Breast epithelium (tissue), 4 donors: ENCODE data around the gene C4orf36. TPM values are rescaled to one million over a fixed set of nuclear protein-coding genes. Genes with fewer than 3 reads are reported as not detected.

Experiments
- DNase-seq, 2 donors: peaks; one replicate each; pipeline ENCODE4 v3.0.0-alpha.2; 2019; ENCODE audit warnings: low spot score in 2 of 2
- H3K27ac ChIP-seq, 2 donors: fragments of 200-600 bp; sonication (generic) in 1 of 2; one replicate each; pipeline ENCODE4 v1.5.1; 2016 to 2019; ENCODE audit warnings: mild to moderate bottlenecking in 1 of 2
- H3K27me3 ChIP-seq, 2 donors: fragments of 200-600 bp; sonication (generic) in 1 of 2; one replicate each; pipeline versions ENCODE4 v1.5.1 to v1.6.0; 2017 to 2019; ENCODE audit warnings: control low read depth in 1 of 2, mild to moderate bottlenecking in 1 of 2
- H3K36me3 ChIP-seq: fragments of 200-600 bp; one replicate; pipeline ENCODE4 v1.5.1; 2019
- H3K4me1 ChIP-seq, 2 donors: fragments of 200-600 bp; sonication (generic); one replicate each; pipeline ENCODE4 v1.5.1; 2016 to 2019; ENCODE audit warnings: control low read depth in 1 of 2
- H3K4me3 ChIP-seq, 3 donors: fragments of 200-600 bp; sonication (generic); 1 replicate in 2 of 3; 2 replicates in 1 of 3; pipeline ENCODE4 v1.5.1; 2016 to 2019; ENCODE audit warnings: mild to moderate bottlenecking in 3 of 3, moderate library complexity in 2 of 3
- H3K9me3 ChIP-seq, 2 donors: fragments of 200-600 bp; sonication (generic) in 1 of 2; one replicate each; pipeline ENCODE4 v1.5.1; 2016 to 2019; ENCODE audit warnings: control low read depth in 1 of 2
- POLR2A ChIP-seq: fragments of 450-650 bp; IDR thresholded peaks from one replicate; pipeline ENCODE4 v1.6.1; 2016; ENCODE audit warnings: antibody characterized with exemption, mild to moderate bottlenecking, moderate library complexity
- POLR2AphosphoS5 ChIP-seq, 3 donors: sonication (generic); formaldehyde crosslinking; IDR thresholded peaks; one replicate each; pipeline ENCODE4 v1.6.1; 2017; ENCODE audit warnings: antibody characterized with exemption in 3 of 3
- intact Hi-C: fragments of 100-400 bp; cut with DNase I; formaldehyde crosslinking; loops from one replicate; pipeline ENCODE4 v1.15.1; 2023; ENCODE audit warnings: low total_unique reads
- total RNA-seq, 3 donors: library from RNA; depleted of rRNA; stranded (reverse); fragments of >200 nt; gene quantifications; one replicate each; pipeline ENCODE4 v1.1.0, GENCODE V29; 2016
- TF ChIP-seq, protein P1 (sequence below), 3 donors: fragments of 450-650 bp; IDR thresholded peaks; one replicate each; pipeline ENCODE4 v1.5.1; 2016 to 2017; ENCODE audit warnings: antibody characterized with exemption in 3 of 3, mild to moderate bottlenecking in 3 of 3, moderate library complexity in 3 of 3

C4orf36 gene
- total RNA-seq, 3 donors from 2014 or later, result 0.96 to 6.6 (median 5.7) TPM

DNA sequence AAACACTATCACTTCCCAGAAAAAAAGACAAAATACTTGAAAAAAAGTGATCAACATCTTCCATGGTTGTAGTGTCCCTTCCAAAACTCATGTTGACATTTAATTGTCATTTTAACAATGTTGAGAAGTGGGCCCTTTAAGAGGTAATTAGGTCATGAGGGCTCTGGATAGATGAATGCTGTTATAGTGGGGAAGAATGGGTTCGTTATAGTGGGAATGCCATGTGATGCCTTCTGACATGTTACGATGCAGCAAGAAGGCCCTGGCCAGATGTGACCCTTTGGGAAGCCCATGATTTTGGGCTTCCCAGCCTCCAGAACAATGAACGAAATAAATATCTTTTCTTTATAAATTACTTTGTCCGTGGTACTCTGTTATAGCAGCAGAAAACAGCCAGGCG, 39.0 kb downstream of the C4orf36 start:
- intact Hi-C loops, result no loop called here
- Histone ChIP-seq H3K4me3 (no peak overlapping the region), H3K27ac (no peak overlapping the region), H3K9me3 (no peaks in the 10 kb centered on the region), H3K36me3 (no peaks in the 10 kb centered on the region), H3K4me1 (peaks cover 0 to 10% of the 10 kb centered on the region in 2 donors), H3K27me3 (no peaks in the 10 kb centered on the region)
- no peak for DNase-seq
- TF ChIP-seq, protein P1, sequence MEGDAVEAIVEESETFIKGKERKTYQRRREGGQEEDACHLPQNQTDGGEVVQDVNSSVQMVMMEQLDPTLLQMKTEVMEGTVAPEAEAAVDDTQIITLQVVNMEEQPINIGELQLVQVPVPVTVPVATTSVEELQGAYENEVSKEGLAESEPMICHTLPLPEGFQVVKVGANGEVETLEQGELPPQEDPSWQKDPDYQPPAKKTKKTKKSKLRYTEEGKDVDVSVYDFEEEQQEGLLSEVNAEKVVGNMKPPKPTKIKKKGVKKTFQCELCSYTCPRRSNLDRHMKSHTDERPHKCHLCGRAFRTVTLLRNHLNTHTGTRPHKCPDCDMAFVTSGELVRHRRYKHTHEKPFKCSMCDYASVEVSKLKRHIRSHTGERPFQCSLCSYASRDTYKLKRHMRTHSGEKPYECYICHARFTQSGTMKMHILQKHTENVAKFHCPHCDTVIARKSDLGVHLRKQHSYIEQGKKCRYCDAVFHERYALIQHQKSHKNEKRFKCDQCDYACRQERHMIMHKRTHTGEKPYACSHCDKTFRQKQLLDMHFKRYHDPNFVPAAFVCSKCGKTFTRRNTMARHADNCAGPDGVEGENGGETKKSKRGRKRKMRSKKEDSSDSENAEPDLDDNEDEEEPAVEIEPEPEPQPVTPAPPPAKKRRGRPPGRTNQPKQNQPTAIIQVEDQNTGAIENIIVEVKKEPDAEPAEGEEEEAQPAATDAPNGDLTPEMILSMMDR (IDR thresholded peaks at IDR 0.05), result no peak
- TF ChIP-seq POLR2AphosphoS5 (IDR thresholded peaks at IDR 0.05), result no peak
- TF ChIP-seq POLR2A, result no peak

DNA sequence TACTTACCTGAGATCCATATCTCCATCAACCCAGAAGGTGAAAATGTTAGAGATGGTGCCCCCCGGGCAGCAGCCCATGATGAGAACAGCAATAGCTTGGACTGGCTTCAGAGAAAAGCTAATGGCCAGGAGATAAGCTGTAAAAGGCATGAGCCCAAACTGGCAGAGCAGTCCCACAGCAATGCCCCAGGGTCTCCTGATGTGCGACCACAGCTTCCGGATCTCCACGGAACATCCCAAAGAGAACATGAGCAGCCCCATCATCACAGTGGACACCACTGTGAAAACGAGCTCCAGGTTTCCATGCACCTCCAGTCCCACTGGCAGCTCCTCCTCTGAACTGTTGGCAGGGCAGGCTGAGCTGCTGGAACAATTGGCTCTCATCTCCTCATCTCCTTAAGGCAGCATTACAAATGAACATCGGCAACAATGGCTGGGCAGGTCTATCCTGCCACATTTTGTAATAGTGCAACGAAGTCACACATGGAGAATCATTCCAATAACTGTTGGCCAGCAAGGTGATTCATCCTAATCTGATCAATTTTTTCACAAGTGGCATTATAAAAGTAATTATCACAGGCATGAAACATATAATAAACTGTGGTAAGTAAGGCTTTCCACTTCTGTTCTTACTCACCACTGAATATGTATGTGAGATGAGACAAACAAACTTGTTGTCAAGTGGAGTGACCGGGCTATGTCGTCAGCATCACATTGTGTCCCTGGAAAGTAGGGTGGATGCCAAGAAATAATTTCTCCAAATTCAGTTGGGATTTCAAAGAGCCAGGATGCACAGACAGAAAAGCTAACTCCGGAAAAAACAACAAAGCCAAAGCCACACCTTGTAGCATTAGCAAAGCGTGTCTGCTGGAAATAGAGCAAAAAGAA, 43.2 kb downstream of the C4orf36 start, which contains the start of gene SLC10A6:
Gene SLC10A6 (minus strand): TSS at position 653 of the 888 bp plus-strand sequence. CDS start 269 bp downstream, at position 384.
- intact Hi-C loops, result no loop called here
- Histone ChIP-seq H3K36me3 (no peaks in the 10 kb centered on the region), H3K4me3 (peak within 1 kb of the TSS; percentile 14 to 59 (median 26)), H3K9me3 (no peaks in the 10 kb centered on the region), H3K4me1 (no peaks in the 10 kb centered on the region), H3K27me3 (no peaks in the 10 kb centered on the region), H3K27ac (peak within 1 kb of the TSS; percentile 65 to 84)
- DNase-seq, result no peak
- no peak for TF ChIP-seq POLR2A
- TF ChIP-seq, protein P1 (IDR thresholded peaks at IDR 0.05), result no peak
- peak in 2 of 3 donors; percentile 17 to 22 for TF ChIP-seq POLR2AphosphoS5 (IDR thresholded peaks at IDR 0.05)

DNA sequence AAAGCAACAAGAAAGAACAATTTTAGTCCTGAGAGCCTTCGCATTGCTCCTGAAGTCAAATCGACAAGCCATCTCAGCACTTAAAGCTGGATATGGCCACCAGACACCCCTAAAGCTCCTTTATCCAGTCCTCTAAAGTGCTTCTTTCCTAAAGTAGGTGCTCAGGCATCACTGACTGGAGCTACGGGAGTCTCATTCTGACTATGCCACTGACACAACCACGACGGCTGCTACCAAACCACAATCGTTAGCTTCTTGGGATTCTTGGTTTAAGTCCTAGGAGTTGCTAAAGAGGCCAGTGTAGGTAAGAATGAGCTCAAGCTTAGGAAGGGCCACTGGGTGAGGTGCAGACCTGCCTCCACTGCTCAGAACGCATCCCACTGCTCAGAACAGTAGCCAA, 44.1 kb downstream of the C4orf36 start:
- no peaks in the 10 kb centered on the region for H3K27me3 ChIP-seq
- no peak for DNase-seq
- H3K27ac ChIP-seq, result peak overlapping the region; percentile 65 to 84
- H3K9me3 ChIP-seq, result no peaks in the 10 kb centered on the region
- TF ChIP-seq POLR2AphosphoS5 (IDR thresholded peaks at IDR 0.05), result no peak
- no peak for TF ChIP-seq POLR2A
- TF ChIP-seq, protein P1 (IDR thresholded peaks at IDR 0.05), result no peak
- no peaks in the 10 kb centered on the region for H3K36me3 ChIP-seq
- intact Hi-C loops, result no loop called here
- no peaks in the 10 kb centered on the region for H3K4me1 ChIP-seq
- H3K4me3 ChIP-seq, result peak overlapping the region; percentile 14 to 59 (median 26)

DNA sequence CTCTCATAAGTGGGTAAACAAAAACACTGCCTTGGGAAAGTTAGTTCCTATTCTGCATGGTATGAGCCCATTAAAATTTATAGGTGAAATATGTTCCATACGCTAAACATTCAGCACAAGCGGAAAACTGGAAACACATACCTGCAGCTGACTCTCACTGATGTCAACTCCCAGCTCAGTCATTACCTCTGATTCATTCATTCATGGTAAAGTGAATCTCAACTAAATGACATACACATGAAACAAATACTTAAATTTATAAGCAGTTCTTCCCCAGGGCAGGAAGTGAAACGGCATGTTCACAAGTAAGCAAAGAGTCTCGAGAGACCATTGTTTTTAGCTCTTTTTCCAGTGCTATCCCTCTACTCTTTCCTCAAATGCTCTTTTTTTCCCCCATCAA, 44.7 kb downstream of the C4orf36 start:
- Histone ChIP-seq H3K4me3 (peak overlapping the region; percentile 14 to 59 (median 26)), H3K9me3 (no peaks in the 10 kb centered on the region), H3K27me3 (no peaks in the 10 kb centered on the region), H3K36me3 (no peaks in the 10 kb centered on the region), H3K4me1 (no peaks in the 10 kb centered on the region), H3K27ac (peak overlapping the region in 1 of 2 donors; percentile 84)
- intact Hi-C loops, result no loop called here
- TF ChIP-seq, protein P1 (IDR thresholded peaks at IDR 0.05), result no peak
- TF ChIP-seq POLR2A (no peak), POLR2AphosphoS5 (IDR thresholded peaks at IDR 0.05) (no peak)
- DNase-seq, result no peak

DNA sequence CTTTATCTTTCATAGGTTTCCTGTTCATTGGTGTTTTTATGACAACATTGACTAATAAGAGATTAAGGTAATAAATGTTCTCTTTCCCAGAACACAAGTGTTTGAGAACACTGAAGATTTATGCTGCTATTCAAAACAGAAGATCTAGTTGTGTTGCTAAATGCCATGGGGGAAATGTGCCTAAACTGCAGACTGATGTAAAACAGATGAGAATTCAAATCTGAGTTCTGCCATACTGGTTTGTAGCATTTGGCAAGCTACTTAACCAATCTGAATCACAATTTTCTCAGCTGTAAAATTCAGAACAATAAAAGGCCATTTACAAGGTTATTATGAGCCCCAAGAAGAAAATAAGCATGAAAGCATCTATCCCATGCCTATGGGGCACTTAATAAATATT, 45.3 kb downstream of the C4orf36 start:
- Histone ChIP-seq H3K36me3 (no peaks in the 10 kb centered on the region), H3K27me3 (no peaks in the 10 kb centered on the region), H3K4me3 (peak overlapping the region in 2 of 3 donors; percentile 21 to 26), H3K27ac (no peak overlapping the region), H3K9me3 (no peaks in the 10 kb centered on the region), H3K4me1 (no peaks in the 10 kb centered on the region)
- no peak for DNase-seq
- intact Hi-C loops, result no loop called here
- TF ChIP-seq, protein P1 (IDR thresholded peaks at IDR 0.05), result no peak
- TF ChIP-seq POLR2A, result no peak
- TF ChIP-seq POLR2AphosphoS5 (IDR thresholded peaks at IDR 0.05), result no peak
